IMR-90 (cell line): ENCODE measurements around the gene RYR2. TPM values are rescaled to one million over a fixed set of nuclear protein-coding genes. Genes with fewer than 3 reads are reported as not detected.

Experiments used
- ATAC-seq: fragments of 200-7000 bp; cut with Tn5 transposase; 2 replicates; pipeline ENCODE4 v1.9.1; 2020; ENCODE audit warnings: low read depth, mild to moderate bottlenecking, moderate library complexity
- BruUV-seq: library from RNA; stranded (reverse); fragments of 400-500 nt; replicated peaks from 2 replicates; lab custom pipeline; 2021; lab: Mats Ljungman, UMichigan
- CTCF ChIA-PET: fragments of 300-600 bp; formaldehyde crosslinking; extraction: SDS; loops from one replicate; lab custom pipeline; 2021; ENCODE audit warnings: antibody characterized with exemption; lab: Yijun Ruan, JAX
- POLR2A ChIA-PET: fragments of 300-600 bp; sonication (Branson Sonifier 250); formaldehyde crosslinking; loops from one replicate; lab custom pipeline; 2022; ENCODE audit warnings: antibody characterized with exemption; ENCODE audit not compliant: unreplicated experiment; lab: Charles Lee
- DNase-seq: peaks from one replicate; pipeline ENCODE4 v3.0.0; 2013
- H2AFZ ChIP-seq: replicated peaks from 2 replicates; pipeline ENCODE3; 2013; ENCODE audit warnings: low read length, mild to moderate bottlenecking; ENCODE audit not compliant: poor library complexity
- H2AK5ac ChIP-seq: 2 replicates; pipeline ENCODE4 v1.6.1; 2013; ENCODE audit warnings: low read depth, low read length, inconsistent platforms
- H2AK9ac ChIP-seq: replicated peaks from 2 replicates; pipeline ENCODE3; 2013; ENCODE audit warnings: mild to moderate bottlenecking, low read depth, low read length, moderate library complexity; ENCODE audit not compliant: poor library complexity
- H2BK120ac ChIP-seq: 2 replicates; pipeline ENCODE4 v1.6.1; 2013; ENCODE audit warnings: low read depth, low read length, inconsistent platforms
- H2BK15ac ChIP-seq: 3 replicates; pipeline ENCODE4 v1.6.1; 2013; ENCODE audit warnings: low read depth, low read length, inconsistent platforms
- H2BK20ac ChIP-seq: 2 replicates; pipeline ENCODE4 v1.6.1; 2013; ENCODE audit warnings: low read depth, mild to moderate bottlenecking, inconsistent platforms, low read length, moderate library complexity
- H2BK5ac ChIP-seq: 2 replicates; pipeline ENCODE4 v1.6.1; 2013; ENCODE audit warnings: mild to moderate bottlenecking, low read depth, low read length, inconsistent platforms; ENCODE audit not compliant: poor library complexity, severe bottlenecking
- H3K14ac ChIP-seq: replicated peaks from 2 replicates; pipeline ENCODE4 v1.6.1; 2013; ENCODE audit warnings: low read depth, low read length, inconsistent platforms
- H3K18ac ChIP-seq: 2 replicates; pipeline ENCODE4 v1.6.1; 2013; ENCODE audit warnings: low read depth, low read length, control low read depth
- H3K23ac ChIP-seq: 2 replicates; pipeline ENCODE4 v1.6.1; 2013; ENCODE audit warnings: low read depth, low read length, inconsistent platforms
- H3K27ac ChIP-seq: 2 replicates; pipeline ENCODE4 v1.5.1; 2013; ENCODE audit warnings: mild to moderate bottlenecking, control low read depth, low read length; ENCODE audit not compliant: insufficient read depth
- H3K27me3 ChIP-seq: 2 replicates; pipeline ENCODE4 v1.6.1; 2013; ENCODE audit warnings: low read length; ENCODE audit not compliant: control insufficient read depth, insufficient read depth
- H3K36me3 ChIP-seq: 2 replicates; pipeline ENCODE4 v1.6.1; 2013; ENCODE audit warnings: low read length, mixed read lengths; ENCODE audit not compliant: control insufficient read depth, insufficient read depth
- H3K4ac ChIP-seq: 2 replicates; pipeline ENCODE4 v1.6.1; 2013; ENCODE audit warnings: low read depth, low read length, inconsistent platforms
- H3K4me1 ChIP-seq: 2 replicates; pipeline ENCODE4 v1.6.1; 2013; ENCODE audit warnings: low read length, mixed read lengths; ENCODE audit not compliant: control insufficient read depth, insufficient read depth
- H3K4me2 ChIP-seq: 2 replicates; pipeline ENCODE4 v1.6.1; 2013; ENCODE audit warnings: low read depth, mild to moderate bottlenecking, control low read depth, low read length, moderate library complexity
- H3K4me3 ChIP-seq: 2 replicates; pipeline ENCODE4 v1.5.1; 2013; ENCODE audit warnings: low read depth, mild to moderate bottlenecking, control low read depth, low read length, moderate library complexity; ENCODE audit not compliant: insufficient read depth
- H3K56ac ChIP-seq: 2 replicates; pipeline ENCODE4 v1.6.1; 2013; ENCODE audit warnings: low read length, inconsistent platforms; ENCODE audit not compliant: insufficient read depth; ENCODE audit errors: extremely low read depth
- H3K79me1 ChIP-seq, 2 experiments: 2 replicates each; pipeline ENCODE4 v1.6.1; 2013; ENCODE audit warnings: low read length in 2 of 2, inconsistent platforms in 1 of 2, low read depth in 1 of 2
- H3K9ac ChIP-seq: 2 replicates; pipeline ENCODE4 v1.6.1; 2013; ENCODE audit warnings: low read depth, low read length, control low read depth
- H3K9me1 ChIP-seq: 2 replicates; pipeline ENCODE4 v1.6.1; 2013; ENCODE audit warnings: low read length, inconsistent platforms; ENCODE audit not compliant: insufficient read depth
- H3K9me3 ChIP-seq: 2 replicates; pipeline ENCODE4 v1.6.1; 2013; ENCODE audit warnings: low read length; ENCODE audit not compliant: control insufficient read depth, insufficient read depth
- H4K20me1 ChIP-seq: 2 replicates; pipeline ENCODE4 v1.6.1; 2013; ENCODE audit warnings: low read length, inconsistent platforms; ENCODE audit not compliant: insufficient read depth
- H4K5ac ChIP-seq: 2 replicates; pipeline ENCODE4 v1.6.1; 2013; ENCODE audit warnings: mild to moderate bottlenecking, low read depth, low read length, control low read depth
- H4K8ac ChIP-seq, 2 experiments: 2 replicates each; pipeline ENCODE4 v1.6.1; 2013; ENCODE audit warnings: low read depth in 2 of 2, low read length in 2 of 2, control low read depth in 1 of 2, inconsistent platforms in 1 of 2
- H4K91ac ChIP-seq: 2 replicates; pipeline ENCODE4 v1.6.1; 2013; ENCODE audit warnings: low read depth, low read length, inconsistent platforms; ENCODE audit not compliant: insufficient read depth
- MAZ ChIP-seq: IDR thresholded peaks from 2 replicates; pipeline ENCODE4 v1.6.1; 2012; ENCODE audit warnings: low read depth, mild to moderate bottlenecking, low read length, improper control_type of control experiment, moderate library complexity, borderline replicate concordance
- USF2 ChIP-seq: fragments of 150-350 bp; IDR thresholded peaks from 2 replicates; pipeline ENCODE4 v1.6.1; 2017; ENCODE audit warnings: mild to moderate bottlenecking, antibody characterized with exemption, low read length, low read depth
- WGBS, 2 experiments: methylation state at CpG; one replicate each; pipeline versions ENCODE4 v1.1.5 to v1.1.7; 2013; ENCODE audit warnings: missing lambda C conversion rate in 2 of 2; ENCODE audit not compliant: insufficient read length in 1 of 2; ENCODE audit errors: extremely low coverage in 2 of 2; 5-methylcytosine and 5-hydroxymethylcytosine counted together
- dilution Hi-C: fragments of 300-500 bp; cut with HindIII; formaldehyde crosslinking; loops from one replicate; pipeline ENCODE4 v1.14.3; 2018; ENCODE audit warnings: low sequenced_read_pairs; ENCODE audit not compliant: unreplicated experiment
- in situ Hi-C: fragments of 300-500 bp; cut with MboI; formaldehyde crosslinking; loops from 3 replicates; pipeline ENCODE4 v1.14.3; 2019; ENCODE audit warnings: low sequenced_read_pairs, inconsistent platforms, mixed read lengths
- intact Hi-C: fragments of 100-400 bp; cut with micrococcal nuclease; formaldehyde crosslinking; loops from 2 replicates; pipeline ENCODE4 v1.10.0; 2022
- polyA plus RNA-seq, 3 experiments: library from polyadenylated mRNA; depleted of rRNA; stranded (reverse); fragments of >200 nt; gene quantifications; 2 replicates each; pipeline ENCODE4 v1.2.3, GENCODE V29; 2012; ENCODE audit warnings: low replicate concordance in 1 of 3
- total RNA-seq: library from RNA; depleted of rRNA; stranded (reverse); fragments of >200 nt; gene quantifications from 2 replicates; pipeline ENCODE4 v1.2.3, GENCODE V29; 2012

Gene RYR2
- total and polyA plus RNA-seq, 2 of the 4 experiments (the other 2 are of a cell fraction): not detected

- in situ Hi-C loops: no loop called here
- H3K4me2 ChIP-seq: no peak overlapping the region
- no peaks in the 10 kb centered on the region for H4K20me1 ChIP-seq
- WGBS, 2 experiments: no CpG with 5 or more reads among the region's 3 CpGs
- no peak overlapping the region for H3K9ac ChIP-seq
- no peak overlapping the region for H3K27ac ChIP-seq
- no peaks in the 10 kb centered on the region for H3K27me3 ChIP-seq
- H2AK9ac ChIP-seq: no peak overlapping the region
- no peaks in the 10 kb centered on the region for H3K79me1 ChIP-seq
- dilution Hi-C loops: no loop called here
- H2BK120ac ChIP-seq: no peak overlapping the region
- no peaks in the 10 kb centered on the region for H3K9me3 ChIP-seq
- H3K18ac ChIP-seq: no peak overlapping the region
- no peaks in the 10 kb centered on the region for H3K9me1 ChIP-seq
- ChIA-PET POLR2A (no interaction called here), CTCF (no interaction called here)
- H4K8ac ChIP-seq: no peak overlapping the region
- H3K4me1 ChIP-seq: peaks cover under 1% of the 10 kb centered on the region
- ATAC-seq (no peak), DNase-seq (no peak)
- no peak overlapping the region for H2BK20ac ChIP-seq
- no TSS peak for BruUV-seq
- no peak overlapping the region for H3K4me3 ChIP-seq
- H3K14ac ChIP-seq: no peak overlapping the region
- no peaks in the 10 kb centered on the region for H3K36me3 ChIP-seq
- no peak overlapping the region for H2BK5ac ChIP-seq
- no peak overlapping the region for H4K5ac ChIP-seq
- no peak overlapping the region for H2BK15ac ChIP-seq
- no peak overlapping the region for H3K4ac ChIP-seq
- no peak overlapping the region for H2AK5ac ChIP-seq
- H2AFZ ChIP-seq: no peak overlapping the region
- H3K56ac ChIP-seq: no peak overlapping the region
- intact Hi-C loops: loop anchor here (10.0 kb wide), 1 partner anchor 981 kb away; no protein-coding TSS in a partner anchor
- no peak for TF ChIP-seq USF2
- no peak for TF ChIP-seq MAZ
- no peak overlapping the region for H3K23ac ChIP-seq
- H4K91ac ChIP-seq: no peak overlapping the region
Observed at GRCh38 chr1:237673631-237674030, 631.6 kb downstream of the RYR2 start.
